Osteocyte (in vitro differentiated cells): ENCODE data around the gene VASH2. TPM values are rescaled to one million over a fixed set of nuclear protein-coding genes. Genes with fewer than 3 reads are reported as not detected.

ENCODE experiments used
- DNase-seq: peaks from one replicate; pipeline ENCODE4 v3.0.0; 2021; ENCODE audit warnings: mixed read lengths; ENCODE audit not compliant: unreplicated experiment; ENCODE audit errors: extremely low spot score
- H3K27ac Mint-ChIP-seq: one replicate; pipeline ENCODE4 v1.8.0; 2021; ENCODE audit warnings: mild to moderate bottlenecking, mixed read lengths; ENCODE audit not compliant: unreplicated experiment
- H3K27me3 Mint-ChIP-seq: one replicate; pipeline ENCODE4 v1.8.0; 2021; ENCODE audit warnings: mixed read lengths; ENCODE audit not compliant: unreplicated experiment
- H3K36me3 Mint-ChIP-seq: one replicate; pipeline ENCODE4 v1.8.0; 2021; ENCODE audit warnings: mixed read lengths; ENCODE audit not compliant: unreplicated experiment
- H3K4me1 Mint-ChIP-seq: one replicate; pipeline ENCODE4 v1.8.0; 2021; ENCODE audit warnings: mixed read lengths; ENCODE audit not compliant: unreplicated experiment
- H3K4me3 Mint-ChIP-seq: one replicate; pipeline ENCODE4 v1.8.0; 2021; ENCODE audit warnings: mild to moderate bottlenecking, moderate library complexity, mixed read lengths; ENCODE audit not compliant: unreplicated experiment
- H3K9me3 Mint-ChIP-seq: one replicate; pipeline ENCODE4 v1.8.0; 2021; ENCODE audit warnings: mixed read lengths; ENCODE audit not compliant: unreplicated experiment
- CTCF ChIP-seq: fragments of 200-600 bp; sonication (generic); IDR thresholded peaks from 2 replicates; pipeline ENCODE4 v1.5.0; 2021; ENCODE audit warnings: antibody characterized with exemption, mild to moderate bottlenecking, moderate library complexity
- total RNA-seq: library from RNA; stranded (reverse); gene quantifications from 2 replicates; pipeline ENCODE4 v1.2.1, GENCODE V29; 2021

VASH2 gene
- total RNA-seq, 1 donor from 2014 or later, result 3.3 TPM

GRCh38 chr1:212915245-212916091 lies 34.9 kb upstream of the VASH2 start:
- peak; percentile 37 for TF ChIP-seq CTCF
- H3K9me3 Mint-ChIP-seq, result no peaks in the 10 kb centered on the region
- peaks cover 4% of the 10 kb centered on the region for H3K27me3 Mint-ChIP-seq
- DNase-seq, result no peak
- H3K36me3 Mint-ChIP-seq, result no peaks in the 10 kb centered on the region
- H3K4me3 Mint-ChIP-seq, result no peak overlapping the region
- H3K27ac Mint-ChIP-seq, result no peak overlapping the region
- peaks cover 7% of the 10 kb centered on the region for H3K4me1 Mint-ChIP-seq

- H3K36me3 Mint-ChIP-seq, result no peaks in the 10 kb centered on the region
- TF ChIP-seq CTCF, result no peak
- no peaks in the 10 kb centered on the region for H3K9me3 Mint-ChIP-seq
- H3K4me3 Mint-ChIP-seq, result no peak overlapping the region
- no peak overlapping the region for H3K27ac Mint-ChIP-seq
- peaks cover 9% of the 10 kb centered on the region for H3K27me3 Mint-ChIP-seq
- DNase-seq, result no peak
- H3K4me1 Mint-ChIP-seq, result peaks cover 7% of the 10 kb centered on the region
Measured at GRCh38 chr1:212916481-212917133, 33.7 kb upstream of the VASH2 start.

GRCh38 chr1:212917134-212917485 lies 33.2 kb upstream of the VASH2 start:
- H3K27ac Mint-ChIP-seq, result no peak overlapping the region
- TF ChIP-seq CTCF, result no peak
- peaks cover 7% of the 10 kb centered on the region for H3K4me1 Mint-ChIP-seq
- H3K9me3 Mint-ChIP-seq, result no peaks in the 10 kb centered on the region
- no peak for DNase-seq
- H3K27me3 Mint-ChIP-seq, result peaks cover 9% of the 10 kb centered on the region
- no peak overlapping the region for H3K4me3 Mint-ChIP-seq
- H3K36me3 Mint-ChIP-seq, result no peaks in the 10 kb centered on the region

GRCh38 chr1:212917858-212918257 lies 32.5 kb upstream of the VASH2 start:
- no peaks in the 10 kb centered on the region for H3K36me3 Mint-ChIP-seq
- no peaks in the 10 kb centered on the region for H3K9me3 Mint-ChIP-seq
- no peak overlapping the region for H3K27ac Mint-ChIP-seq
- TF ChIP-seq CTCF, result no peak
- peaks cover 7% of the 10 kb centered on the region for H3K4me1 Mint-ChIP-seq
- no peak for DNase-seq
- no peak overlapping the region for H3K4me3 Mint-ChIP-seq
- peaks cover 9% of the 10 kb centered on the region for H3K27me3 Mint-ChIP-seq

- DNase-seq, result no peak
- H3K4me3 Mint-ChIP-seq, result no peak overlapping the region
- H3K36me3 Mint-ChIP-seq, result no peaks in the 10 kb centered on the region
- H3K27ac Mint-ChIP-seq, result no peak overlapping the region
- H3K4me1 Mint-ChIP-seq, result peaks cover 7% of the 10 kb centered on the region
- TF ChIP-seq CTCF, result no peak
- no peaks in the 10 kb centered on the region for H3K9me3 Mint-ChIP-seq
- H3K27me3 Mint-ChIP-seq, result peaks cover 9% of the 10 kb centered on the region
Measured at GRCh38 chr1:212918824-212919223, 31.5 kb upstream of the VASH2 start.
